NCI-H1092 (cell line): ENCODE data around the gene ADGRV1.
"Not testable (repeated sequence)": the region's sequence is repeated elsewhere in the genome, so short reads cannot be mapped to it uniquely, and the experiment has no call there.

Experiments used
- DNase-seq: peaks from one replicate; lab custom pipeline; 2025; lab: John Stamatoyannopoulos, UW

Gene ADGRV1

GRCh38 chr5:90940227-90940995 lies 381.8 kb downstream of the ADGRV1 start:
- DNase-seq, result peak; percentile 37

- DNase-seq, result peak; percentile 24
Measured at GRCh38 chr5:90941002-90941720, 382.6 kb downstream of the ADGRV1 start.

- DNase-seq, result no peak
Measured at GRCh38 chr5:90944116-90944515, 385.5 kb downstream of the ADGRV1 start.

DNA sequence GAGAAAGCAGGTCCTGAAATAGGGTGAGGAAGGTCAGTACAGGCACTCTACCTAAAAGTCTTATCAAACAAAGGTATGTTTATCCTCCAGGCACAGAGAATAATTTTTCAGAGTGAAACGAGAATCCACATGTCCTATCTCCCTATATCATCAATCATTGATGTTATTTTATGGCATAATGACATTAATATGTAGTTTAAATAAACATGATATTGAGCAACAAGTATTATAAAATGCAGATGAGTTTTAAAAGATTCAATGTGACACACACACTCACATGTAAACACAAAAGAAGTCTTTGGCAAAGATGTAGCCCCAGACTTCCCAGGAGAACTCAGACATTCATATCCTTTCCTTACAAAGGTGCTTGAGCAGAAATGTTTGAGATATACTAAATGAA lies 389.1 kb downstream of the ADGRV1 start:
- no peak for DNase-seq

- DNase-seq, result no peak
Measured at GRCh38 chr5:90948969-90949368, 390.4 kb downstream of the ADGRV1 start.

DNA sequence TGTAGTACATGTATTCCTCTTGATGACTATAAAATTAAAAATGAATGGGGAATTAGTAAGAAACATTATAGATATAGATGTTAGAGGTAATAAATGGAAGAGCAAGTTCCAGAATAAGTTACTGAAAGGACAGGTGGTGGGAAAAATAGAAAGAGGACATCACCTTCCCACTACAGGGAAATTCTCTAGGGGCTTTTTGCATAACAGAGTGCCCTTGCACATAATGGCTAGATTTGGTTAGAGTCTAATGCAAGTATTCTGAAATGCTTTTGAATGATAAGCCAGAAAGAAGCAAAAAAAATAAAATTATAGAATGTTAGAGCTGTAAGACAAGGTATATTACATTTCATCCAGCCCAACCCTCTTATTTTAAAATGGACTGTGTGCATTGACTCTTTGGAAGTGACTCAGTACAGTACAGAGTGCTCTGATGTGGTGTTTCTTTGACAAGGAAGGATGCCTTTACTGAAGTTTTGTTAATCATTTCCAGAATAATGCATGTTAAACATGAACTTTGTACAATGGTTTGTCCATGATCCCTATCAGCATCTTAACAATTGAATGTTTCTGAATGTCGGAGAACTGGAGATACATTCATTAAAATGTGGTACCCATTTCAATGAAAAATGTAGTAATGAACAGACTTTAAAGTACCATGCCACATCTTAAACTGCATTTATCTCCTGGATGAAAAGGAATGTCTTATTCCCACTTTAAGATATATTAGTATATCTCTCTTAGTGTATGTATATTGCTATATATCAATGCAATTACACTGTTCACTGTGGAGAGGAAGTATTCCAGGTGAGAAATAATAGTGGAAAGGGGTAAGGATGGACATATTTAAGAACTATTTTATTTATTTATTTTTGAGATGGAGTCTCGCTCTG lies 391.1 kb downstream of the ADGRV1 start:
- DNase-seq, result no peak

GRCh38 chr5:90955001-90955635 lies 396.5 kb downstream of the ADGRV1 start:
- no peak for DNase-seq

- DNase-seq, result no peak
Measured at GRCh38 chr5:90956511-90957097, 398.0 kb downstream of the ADGRV1 start.

- DNase-seq, result no peak
Measured at GRCh38 chr5:90957906-90958305, 399.3 kb downstream of the ADGRV1 start.

DNA sequence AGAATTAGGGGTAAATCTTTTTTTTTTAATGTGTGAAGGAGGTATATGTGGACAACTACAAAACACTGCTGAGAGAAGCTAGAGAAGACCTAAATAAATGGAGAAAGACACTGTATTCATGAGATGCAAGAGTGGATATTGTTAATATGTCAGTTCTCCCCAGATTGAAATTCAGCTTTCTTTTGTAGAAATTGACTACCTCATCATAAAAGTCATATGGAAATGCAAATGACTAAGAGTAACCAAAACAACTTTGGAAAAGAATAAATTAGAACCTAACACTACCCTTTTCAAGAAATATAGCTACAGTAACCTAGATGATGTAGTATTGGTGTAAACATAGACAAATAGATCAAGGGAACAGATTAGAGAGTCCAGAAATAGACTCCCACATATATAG lies 400.7 kb downstream of the ADGRV1 start:
- DNase-seq, result no peak

DNA sequence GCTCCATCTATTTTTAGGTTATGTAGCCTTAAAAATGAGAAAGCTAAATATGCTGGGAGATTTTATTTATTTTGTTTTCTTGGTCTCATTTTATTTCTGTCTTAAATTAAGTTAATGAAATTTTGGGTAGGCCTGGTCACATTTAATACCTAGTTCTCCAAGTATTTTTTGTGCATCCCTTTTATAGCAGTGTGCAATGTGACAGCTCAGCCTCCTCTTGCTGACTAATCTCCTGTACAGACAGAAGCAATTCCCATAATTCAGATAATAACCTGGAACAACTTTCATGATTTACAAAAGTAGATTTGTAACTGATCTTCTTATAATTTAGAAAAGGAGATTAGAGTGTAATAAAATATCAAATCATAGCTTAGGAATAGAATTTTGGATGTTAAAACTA lies 403.9 kb downstream of the ADGRV1 start:
- no peak for DNase-seq

- no peak for DNase-seq
Measured at GRCh38 chr5:90965110-90965685, 406.6 kb downstream of the ADGRV1 start.

DNA sequence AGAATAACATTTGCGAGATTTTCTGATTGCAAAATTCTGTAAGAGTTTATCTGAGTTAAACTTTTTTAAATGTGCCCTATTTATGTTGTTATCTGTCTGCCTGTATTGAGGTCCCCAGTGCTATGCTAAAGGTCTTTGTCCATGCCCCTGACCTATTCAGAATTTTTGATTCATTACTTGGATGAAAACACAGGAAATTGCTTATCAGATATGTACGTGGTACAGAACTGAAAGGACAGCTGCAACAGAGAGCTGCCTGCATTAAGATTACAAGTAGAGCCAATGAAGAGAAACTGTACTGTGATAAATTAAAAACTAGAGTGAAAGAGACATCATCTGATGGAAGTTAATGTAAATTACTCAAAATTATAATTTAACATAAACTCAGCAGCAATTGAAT lies 408.8 kb downstream of the ADGRV1 start:
- no peak for DNase-seq

- no peak for DNase-seq
Measured at GRCh38 chr5:90967851-90968250, 409.3 kb downstream of the ADGRV1 start.

GRCh38 chr5:90968319-90968718 lies 409.7 kb downstream of the ADGRV1 start:
- DNase-seq, result no peak

DNA sequence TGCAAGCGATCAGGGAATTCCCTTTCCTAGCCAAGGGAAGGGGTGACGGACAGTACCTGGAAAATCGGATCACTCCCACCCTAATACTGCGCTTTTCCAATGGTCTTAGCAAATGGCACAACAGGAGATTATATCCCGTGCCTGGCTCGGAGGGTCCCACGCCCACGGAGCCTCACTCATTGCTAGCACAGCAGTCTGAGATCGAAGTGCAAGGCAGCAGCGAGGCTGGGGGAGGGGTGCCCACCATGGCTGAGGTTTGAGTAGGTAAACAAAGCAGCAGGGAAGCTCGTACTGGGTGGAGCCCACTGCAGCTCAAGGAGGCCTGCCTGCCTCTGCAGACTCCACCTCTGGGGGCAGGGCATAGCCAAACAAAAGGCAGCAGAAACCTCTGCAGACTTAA lies 411.3 kb downstream of the ADGRV1 start:
- not testable (repeated sequence) for DNase-seq

DNA sequence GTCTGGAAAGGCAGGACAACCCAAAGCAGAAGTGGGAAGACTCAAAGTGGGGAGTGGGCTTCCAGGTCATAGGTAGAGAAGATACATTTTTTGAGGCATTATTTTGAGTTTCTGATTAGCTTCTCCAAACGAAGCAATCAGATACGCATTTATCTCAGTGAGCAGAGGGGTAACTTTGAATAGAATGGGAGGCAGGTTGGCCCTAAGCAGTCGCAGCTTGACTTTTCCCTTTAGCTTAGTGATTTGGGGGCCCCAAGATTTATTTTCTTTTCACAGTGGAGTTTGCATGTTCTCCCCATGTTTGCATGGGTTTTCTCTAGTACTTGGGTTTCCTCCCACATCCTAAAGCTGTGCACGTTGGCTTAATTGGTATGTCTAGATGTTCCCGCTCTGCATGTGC lies 422.6 kb downstream of the ADGRV1 start:
- DNase-seq, result no peak

DNA sequence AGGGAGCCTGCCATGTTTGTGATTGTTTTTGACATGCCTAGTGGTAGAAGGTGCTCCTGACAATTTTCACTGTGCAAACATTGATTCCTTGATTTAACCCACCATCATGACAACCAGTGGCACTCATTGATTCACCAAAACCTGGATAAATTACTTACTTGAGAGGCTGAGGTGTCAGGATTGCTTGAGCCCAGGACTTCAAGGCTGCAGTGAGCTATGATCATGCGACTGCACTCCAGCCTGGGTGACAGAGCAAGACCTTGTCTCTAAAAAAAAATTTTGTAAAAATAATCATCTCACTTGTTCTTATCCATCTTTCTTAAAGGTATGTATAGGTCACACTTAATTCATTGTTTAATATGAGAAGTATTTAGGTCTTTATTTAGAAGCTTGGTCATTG lies 423.2 kb downstream of the ADGRV1 start:
- DNase-seq, result no peak

GRCh38 chr5:90982576-90982975 lies 424.0 kb downstream of the ADGRV1 start:
- DNase-seq, result no peak

DNA sequence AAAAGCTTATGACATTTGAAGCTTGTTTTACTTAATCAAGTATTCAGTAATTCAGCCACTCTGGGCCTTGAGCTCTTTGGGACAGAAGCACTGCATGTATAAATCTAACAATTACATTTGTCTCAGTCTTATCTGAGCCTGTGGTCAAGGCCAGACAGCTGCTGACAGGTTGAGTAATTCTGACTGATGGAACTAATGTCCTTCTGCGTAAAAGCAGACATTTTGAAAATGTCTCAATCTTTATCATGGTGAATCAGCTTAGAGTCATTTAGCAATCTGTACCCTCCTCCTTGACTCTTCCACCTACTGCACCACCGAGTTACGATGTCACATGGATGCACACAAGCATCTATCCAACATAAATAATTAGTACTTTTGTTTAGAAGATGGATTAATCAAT lies 424.6 kb downstream of the ADGRV1 start:
- DNase-seq, result no peak

DNA sequence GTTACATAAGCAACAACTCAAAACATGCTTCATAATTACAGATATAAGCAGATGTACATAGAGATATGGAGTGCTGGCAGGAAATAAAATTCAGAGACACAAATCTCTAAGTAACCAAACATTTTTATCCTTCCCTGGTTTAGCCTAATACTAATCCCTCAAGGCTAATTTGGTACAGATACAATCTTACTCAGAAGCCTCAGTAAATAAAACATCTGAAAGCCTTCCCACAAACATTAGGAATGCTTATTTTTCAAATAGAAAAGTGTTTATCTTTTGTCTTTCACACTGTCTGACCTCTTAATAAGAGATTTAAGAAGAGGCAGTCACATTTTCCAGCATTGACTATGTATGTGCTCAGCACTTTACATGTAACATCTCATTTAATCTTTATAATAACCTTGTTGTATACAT lies 425.1 kb downstream of the ADGRV1 start:
- no peak for DNase-seq
